Stomach smooth muscle (tissue), 2 donors: ENCODE measurements around the gene CA7.
A peak's percentile ranks its signal among the peaks of the same experiment; 100 is the strongest.
"Not testable (repeated sequence)": the region's sequence is repeated elsewhere in the genome, so short reads cannot be mapped to it uniquely, and the experiment has no call there.

ENCODE experiments used
- H3K27ac ChIP-seq: one replicate; pipeline ENCODE4 v1.7.0; 2013; ENCODE audit warnings: mild to moderate bottlenecking, low read length, inconsistent platforms
- H3K27me3 ChIP-seq, 2 donors: one replicate each; pipeline ENCODE4 v1.7.0; 2013; ENCODE audit warnings: low read length in 2 of 2; ENCODE audit not compliant: insufficient read depth in 2 of 2, control insufficient read depth in 1 of 2
- H3K36me3 ChIP-seq, 2 donors: one replicate each; pipeline ENCODE4 v1.7.0; 2013; ENCODE audit warnings: low read length in 2 of 2; ENCODE audit not compliant: control insufficient read depth in 2 of 2, insufficient read depth in 2 of 2
- H3K4me1 ChIP-seq: one replicate; pipeline ENCODE4 v1.7.0; 2013; ENCODE audit warnings: low read length; ENCODE audit not compliant: control insufficient read depth, insufficient read depth
- H3K4me3 ChIP-seq, 2 donors: one replicate each; pipeline ENCODE4 v1.7.0; 2013; ENCODE audit warnings: low read length in 2 of 2
- H3K9ac ChIP-seq, 2 donors: one replicate each; pipeline ENCODE4 v1.7.0; 2013; ENCODE audit warnings: low read length in 2 of 2, mild to moderate bottlenecking in 1 of 2
- H3K9me3 ChIP-seq, 2 donors: one replicate each; pipeline ENCODE4 v1.7.0; 2013; ENCODE audit warnings: low read length in 2 of 2; ENCODE audit not compliant: control insufficient read depth in 2 of 2
- donor health status: healthy.
- donor health status: Pancreatic carcinoma.

The CA7 gene

GRCh38 chr16:66896682-66897081 is 52.5 kb downstream of the CA7 start:
- H3K9me3 ChIP-seq, H3K27me3 ChIP-seq, H3K4me3 ChIP-seq, H3K9ac ChIP-seq, H3K27ac ChIP-seq, H3K36me3 ChIP-seq: not testable (repeated sequence)
- peaks cover 41% of the 10 kb centered on the region for H3K4me1 ChIP-seq

GRCh38 chr16:66898207-66898606 is 54.0 kb downstream of the CA7 start:
- Histone ChIP-seq H3K4me1 (peaks cover 56% of the 10 kb centered on the region), H3K9ac (no peak overlapping the region), H3K27me3 (no peaks in the 10 kb centered on the region), H3K36me3 (no peaks in the 10 kb centered on the region), H3K9me3 (no peaks in the 10 kb centered on the region), H3K27ac (peak overlapping the region; percentile 98), H3K4me3 (no peak overlapping the region)

GRCh38 chr16:66898933-66899309 is 54.7 kb downstream of the CA7 start:
- Histone ChIP-seq H3K9me3 (no peaks in the 10 kb centered on the region), H3K27ac (peak overlapping the region; percentile 98), H3K4me1 (peaks cover 63% of the 10 kb centered on the region), H3K4me3 (no peak overlapping the region), H3K9ac (peak overlapping the region in 1 of 2 donors; percentile 32), H3K27me3 (no peaks in the 10 kb centered on the region), H3K36me3 (no peaks in the 10 kb centered on the region)

GRCh38 chr16:66899310-66899944 is 55.2 kb downstream of the CA7 start:
- H3K27me3 ChIP-seq, result no peaks in the 10 kb centered on the region
- H3K9me3 ChIP-seq, result no peaks in the 10 kb centered on the region
- peaks cover 68% of the 10 kb centered on the region for H3K4me1 ChIP-seq
- peak overlapping the region in 1 of 2 donors; percentile 35 for H3K4me3 ChIP-seq
- H3K9ac ChIP-seq, result peak overlapping the region; percentile 29 to 34
- no peaks in the 10 kb centered on the region for H3K36me3 ChIP-seq
- peak overlapping the region; percentile 98 for H3K27ac ChIP-seq

GRCh38 chr16:66899945-66900710 is 55.9 kb downstream of the CA7 start:
- H3K9me3 ChIP-seq, result no peaks in the 10 kb centered on the region
- peak overlapping the region; percentile 98 for H3K27ac ChIP-seq
- no peaks in the 10 kb centered on the region for H3K27me3 ChIP-seq
- H3K4me3 ChIP-seq, result peak overlapping the region in 1 of 2 donors; percentile 35
- peak overlapping the region; percentile 34 to 73 for H3K9ac ChIP-seq
- peaks cover 75% of the 10 kb centered on the region for H3K4me1 ChIP-seq
- no peaks in the 10 kb centered on the region for H3K36me3 ChIP-seq

GRCh38 chr16:66900721-66901441 is 56.7 kb downstream of the CA7 start:
- Histone ChIP-seq H3K9me3 (no peaks in the 10 kb centered on the region), H3K4me3 (no peak overlapping the region), H3K36me3 (no peaks in the 10 kb centered on the region), H3K9ac (peak overlapping the region; percentile 34 to 66), H3K27ac (peak overlapping the region; percentile 98), H3K4me1 (peaks cover 77% of the 10 kb centered on the region), H3K27me3 (no peaks in the 10 kb centered on the region)

- H3K36me3 ChIP-seq, result no peaks in the 10 kb centered on the region
- peak overlapping the region; percentile 98 for H3K27ac ChIP-seq
- peak overlapping the region; percentile 2 to 66 for H3K9ac ChIP-seq
- peaks cover 82% of the 10 kb centered on the region for H3K4me1 ChIP-seq
- H3K9me3 ChIP-seq, result no peaks in the 10 kb centered on the region
- H3K27me3 ChIP-seq, result no peaks in the 10 kb centered on the region
- H3K4me3 ChIP-seq, result peak overlapping the region in 1 of 2 donors; percentile 22
These were observed 57.4 kb downstream of the CA7 start for GRCh38 chr16:66901626-66902025.

- Histone ChIP-seq H3K9ac (no peak overlapping the region), H3K9me3 (no peaks in the 10 kb centered on the region), H3K27me3 (no peaks in the 10 kb centered on the region), H3K4me3 (no peak overlapping the region), H3K27ac (peak overlapping the region; percentile 98), H3K36me3 (no peaks in the 10 kb centered on the region), H3K4me1 (peaks cover 82% of the 10 kb centered on the region)
These were observed 58.7 kb downstream of the CA7 start for GRCh38 chr16:66902648-66903543.
